Neural progenitor cell (in vitro differentiated cells): ENCODE results near the gene NR2C2AP. TPM values are rescaled to one million over a fixed set of nuclear protein-coding genes. Genes with fewer than 3 reads are reported as not detected.
A peak's percentile ranks its signal among the peaks of the same experiment; 100 is the strongest.

Experiments used
- DNase-seq: peaks from one replicate; pipeline ENCODE4 v3.0.0-alpha.2; 2016; ENCODE audit warnings: low spot score
- H2AFZ ChIP-seq: fragments of 200-600 bp; sonication (generic); replicated peaks from 2 replicates; pipeline ENCODE4 v1.6.1; 2016; ENCODE audit warnings: antibody characterized with exemption
- H3F3A ChIP-seq: fragments of 200-600 bp; sonication (generic); 2 replicates; pipeline ENCODE4 v1.6.1; 2016; ENCODE audit warnings: antibody characterized with exemption, low read depth
- H3K27ac ChIP-seq: fragments of 200-600 bp; sonication (generic); 2 replicates; pipeline ENCODE4 v1.5.1; 2016; ENCODE audit warnings: mild to moderate bottlenecking
- H3K27me3 ChIP-seq: fragments of 200-600 bp; sonication (generic); 2 replicates; pipeline ENCODE4 v1.6.1; 2016; ENCODE audit warnings: mild to moderate bottlenecking, moderate library complexity
- H3K36me3 ChIP-seq: fragments of 200-600 bp; sonication (generic); 2 replicates; pipeline ENCODE4 v1.5.1; 2016
- H3K4me1 ChIP-seq: fragments of 200-600 bp; sonication (generic); 2 replicates; pipeline ENCODE4 v1.6.1; 2016; ENCODE audit warnings: mixed run types
- H3K4me2 ChIP-seq: fragments of 200-600 bp; sonication (generic); 2 replicates; pipeline ENCODE4 v1.6.1; 2016
- H3K4me3 ChIP-seq: fragments of 200-600 bp; sonication (generic); 2 replicates; pipeline ENCODE4 v1.5.1; 2016
- H3K79me2 ChIP-seq: fragments of 200-600 bp; sonication (generic); 2 replicates; pipeline ENCODE4 v1.6.1; 2016; ENCODE audit warnings: low read depth
- H3K9ac ChIP-seq: fragments of 200-600 bp; sonication (generic); 2 replicates; pipeline ENCODE4 v1.6.1; 2016
- H3K9me3 ChIP-seq: fragments of 200-600 bp; sonication (generic); 2 replicates; pipeline ENCODE4 v1.5.1; 2016; ENCODE audit warnings: low read depth
- H4K20me1 ChIP-seq: fragments of 200-600 bp; sonication (generic); 2 replicates; pipeline ENCODE4 v1.6.1; 2016; ENCODE audit warnings: low read depth
- H3K27ac Mint-ChIP-seq: 3 replicates; pipeline ENCODE4 v1.8.0; 2021; ENCODE audit warnings: mixed read lengths
- H3K27me3 Mint-ChIP-seq: 2 replicates; pipeline ENCODE4 v1.8.0; 2022; ENCODE audit warnings: low read depth, mild to moderate bottlenecking, inconsistent platforms, moderate library complexity, mixed read lengths; ENCODE audit not compliant: insufficient read depth
- H3K36me3 Mint-ChIP-seq: 3 replicates; pipeline ENCODE4 v1.8.0; 2021; ENCODE audit warnings: mixed read lengths
- H3K4me1 Mint-ChIP-seq: 3 replicates; pipeline ENCODE4 v1.8.0; 2021; ENCODE audit warnings: mixed read lengths
- H3K4me3 Mint-ChIP-seq: 3 replicates; pipeline ENCODE4 v1.8.0; 2021; ENCODE audit warnings: mild to moderate bottlenecking, moderate library complexity, mixed read lengths
- H3K9me3 Mint-ChIP-seq: 3 replicates; pipeline ENCODE4 v1.8.0; 2020; ENCODE audit warnings: mixed read lengths
- EZH2 ChIP-seq: fragments of 200-600 bp; sonication (generic); IDR thresholded peaks from 2 replicates; pipeline ENCODE4 v1.6.1; 2017; ENCODE audit warnings: antibody characterized with exemption, mild to moderate bottlenecking, moderate library complexity
- EZH2phosphoT487 ChIP-seq: fragments of 200-600 bp; sonication (generic); IDR thresholded peaks from 2 replicates; pipeline ENCODE4 v1.6.1; 2017; ENCODE audit warnings: antibody characterized with exemption
- total RNA-seq: library from RNA; depleted of rRNA; stranded (reverse); fragments of >200 nt; gene quantifications from 2 replicates; pipeline ENCODE4 v1.2.3, GENCODE V29; 2015; ENCODE audit warnings: low replicate concordance
- TF ChIP-seq, protein P1 (sequence below): fragments of 200-600 bp; sonication (generic); IDR thresholded peaks from 2 replicates; pipeline ENCODE4 v1.5.1; 2017; ENCODE audit warnings: antibody characterized with exemption, mild to moderate bottlenecking

Gene NR2C2AP
- total RNA-seq, 1 donor from 2014 or later, result 7.6 TPM

DNA sequence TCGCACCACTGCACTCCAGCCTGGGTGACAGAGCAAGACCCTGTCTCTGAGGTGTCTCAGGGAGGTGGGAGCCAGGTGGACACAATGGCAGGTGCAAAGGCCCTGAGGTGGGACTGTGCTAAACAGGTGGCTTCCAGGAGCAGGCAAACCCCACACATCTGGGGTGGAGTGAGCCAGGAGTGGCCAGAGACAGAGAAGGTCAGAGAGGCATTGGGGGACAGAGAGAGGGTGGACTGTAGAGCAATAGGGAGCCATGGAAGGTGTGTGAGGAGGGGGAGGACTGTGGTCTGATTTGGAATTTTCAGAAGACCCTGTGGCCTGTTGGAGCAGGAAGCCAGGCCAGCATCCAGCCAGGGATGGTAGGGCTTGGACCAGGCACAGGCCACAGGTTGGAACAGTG is 37.8 kb downstream of the NR2C2AP start:
- no peak overlapping the region for H2AFZ ChIP-seq
- no peaks in the 10 kb centered on the region for H3K9me3 Mint-ChIP-seq
- no peaks in the 10 kb centered on the region for H3K36me3 ChIP-seq
- peaks cover 8% of the 10 kb centered on the region for H3K4me1 Mint-ChIP-seq
- no peak overlapping the region for H3K4me2 ChIP-seq
- no peak overlapping the region for H3K4me3 ChIP-seq
- DNase-seq, result no peak
- H3K4me1 ChIP-seq, result no peaks in the 10 kb centered on the region
- no peak for TF ChIP-seq EZH2
- H3K9me3 ChIP-seq, result no peaks in the 10 kb centered on the region
- H4K20me1 ChIP-seq, result peaks cover 13% of the 10 kb centered on the region
- H3K79me2 ChIP-seq, result no peaks in the 10 kb centered on the region
- no peak overlapping the region for H3K9ac ChIP-seq
- H3K27me3 ChIP-seq, result peaks cover 22% of the 10 kb centered on the region
- H3K27ac Mint-ChIP-seq, result no peak overlapping the region
- H3K4me3 Mint-ChIP-seq, result no peak overlapping the region
- peaks cover 6% of the 10 kb centered on the region for H3F3A ChIP-seq
- peaks cover 12% of the 10 kb centered on the region for H3K27me3 Mint-ChIP-seq
- H3K27ac ChIP-seq, result no peak overlapping the region
- H3K36me3 Mint-ChIP-seq, result no peaks in the 10 kb centered on the region

DNA sequence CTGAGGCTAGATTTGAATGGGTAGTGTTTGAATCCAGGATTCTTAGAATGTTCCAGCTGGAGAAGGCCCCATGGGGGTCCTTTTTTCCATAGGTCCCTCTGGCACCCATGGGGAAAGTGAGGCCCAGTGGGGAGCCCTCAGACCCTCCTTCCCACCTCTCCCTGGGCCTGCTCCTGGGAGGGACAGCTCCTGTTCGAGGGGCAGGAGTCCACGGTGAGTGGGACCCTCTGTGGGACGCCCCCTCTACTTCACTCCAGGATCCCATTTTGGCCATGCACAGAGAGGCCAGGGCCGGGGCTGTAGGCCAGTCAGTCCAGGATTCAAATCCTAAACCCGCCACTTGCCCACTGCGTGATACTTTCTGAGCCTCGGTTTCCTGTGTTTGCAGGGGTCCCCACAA is 40.7 kb downstream of the NR2C2AP start:
- no peak overlapping the region for H2AFZ ChIP-seq
- no peaks in the 10 kb centered on the region for H3K4me1 Mint-ChIP-seq
- no peaks in the 10 kb centered on the region for H3K27me3 ChIP-seq
- H3K4me3 Mint-ChIP-seq, result no peak overlapping the region
- TF ChIP-seq, protein P1, sequence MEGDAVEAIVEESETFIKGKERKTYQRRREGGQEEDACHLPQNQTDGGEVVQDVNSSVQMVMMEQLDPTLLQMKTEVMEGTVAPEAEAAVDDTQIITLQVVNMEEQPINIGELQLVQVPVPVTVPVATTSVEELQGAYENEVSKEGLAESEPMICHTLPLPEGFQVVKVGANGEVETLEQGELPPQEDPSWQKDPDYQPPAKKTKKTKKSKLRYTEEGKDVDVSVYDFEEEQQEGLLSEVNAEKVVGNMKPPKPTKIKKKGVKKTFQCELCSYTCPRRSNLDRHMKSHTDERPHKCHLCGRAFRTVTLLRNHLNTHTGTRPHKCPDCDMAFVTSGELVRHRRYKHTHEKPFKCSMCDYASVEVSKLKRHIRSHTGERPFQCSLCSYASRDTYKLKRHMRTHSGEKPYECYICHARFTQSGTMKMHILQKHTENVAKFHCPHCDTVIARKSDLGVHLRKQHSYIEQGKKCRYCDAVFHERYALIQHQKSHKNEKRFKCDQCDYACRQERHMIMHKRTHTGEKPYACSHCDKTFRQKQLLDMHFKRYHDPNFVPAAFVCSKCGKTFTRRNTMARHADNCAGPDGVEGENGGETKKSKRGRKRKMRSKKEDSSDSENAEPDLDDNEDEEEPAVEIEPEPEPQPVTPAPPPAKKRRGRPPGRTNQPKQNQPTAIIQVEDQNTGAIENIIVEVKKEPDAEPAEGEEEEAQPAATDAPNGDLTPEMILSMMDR, result no peak
- no peak for TF ChIP-seq EZH2phosphoT487
- no peak for TF ChIP-seq EZH2
- H3K4me3 ChIP-seq, result no peak overlapping the region
- H3K9ac ChIP-seq, result no peak overlapping the region
- no peaks in the 10 kb centered on the region for H3K36me3 ChIP-seq
- no peaks in the 10 kb centered on the region for H3K79me2 ChIP-seq
- no peak overlapping the region for H3K27ac ChIP-seq
- no peak overlapping the region for H3K27ac Mint-ChIP-seq
- H3K4me1 ChIP-seq, result no peaks in the 10 kb centered on the region
- no peak for DNase-seq
- no peak overlapping the region for H3K4me2 ChIP-seq
- no peaks in the 10 kb centered on the region for H3K36me3 Mint-ChIP-seq
- H3K9me3 ChIP-seq, result no peaks in the 10 kb centered on the region
- H4K20me1 ChIP-seq, result no peaks in the 10 kb centered on the region
- H3K9me3 Mint-ChIP-seq, result no peaks in the 10 kb centered on the region
- peaks cover 6% of the 10 kb centered on the region for H3K27me3 Mint-ChIP-seq
- no peaks in the 10 kb centered on the region for H3F3A ChIP-seq

DNA sequence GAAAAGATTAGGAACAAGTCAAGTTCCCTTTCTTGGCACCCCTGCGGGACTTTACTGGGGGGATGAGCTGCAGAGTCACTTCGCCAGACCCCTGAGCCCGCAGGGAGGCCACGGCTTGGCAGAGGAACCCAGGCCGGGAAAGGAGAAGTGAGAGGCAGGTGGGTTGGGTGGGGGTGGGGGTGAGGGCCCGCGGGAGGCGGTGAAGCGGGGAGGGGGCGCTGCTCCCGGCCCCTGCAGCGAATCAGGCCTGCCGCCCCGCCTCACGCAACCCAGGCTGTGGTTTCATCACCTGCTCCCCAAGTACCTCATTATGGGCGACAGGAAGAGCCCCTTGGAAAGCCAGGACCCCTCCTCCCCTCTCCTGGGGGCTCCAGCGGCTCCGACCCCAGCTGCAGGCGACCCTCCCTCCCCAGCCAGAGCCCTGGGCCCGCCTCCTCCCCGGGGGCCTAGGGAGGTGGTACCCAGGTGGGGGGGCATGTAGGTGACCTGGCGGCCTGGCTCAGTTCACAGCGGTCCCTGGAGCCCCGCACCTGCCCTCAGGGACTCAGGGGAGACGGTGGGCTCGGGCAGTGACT is 42.7 kb downstream of the NR2C2AP start:
- H3K4me1 Mint-ChIP-seq, result no peaks in the 10 kb centered on the region
- Histone ChIP-seq H3K4me1 (no peaks in the 10 kb centered on the region), H3K36me3 (no peaks in the 10 kb centered on the region), H2AFZ (no peak overlapping the region), H3K9ac (no peak overlapping the region), H3K27me3 (no peaks in the 10 kb centered on the region), H3K4me3 (no peak overlapping the region), H3K27ac (no peak overlapping the region), H3K4me2 (no peak overlapping the region), H3K9me3 (no peaks in the 10 kb centered on the region), H3F3A (no peaks in the 10 kb centered on the region), H3K79me2 (no peaks in the 10 kb centered on the region), H4K20me1 (no peaks in the 10 kb centered on the region)
- DNase-seq, result no peak
- H3K27me3 Mint-ChIP-seq, result peaks cover 5% of the 10 kb centered on the region
- no peaks in the 10 kb centered on the region for H3K36me3 Mint-ChIP-seq
- TF ChIP-seq EZH2 (no peak), EZH2phosphoT487 (no peak)
- TF ChIP-seq, protein P1, result no peak
- H3K4me3 Mint-ChIP-seq, result no peak overlapping the region
- no peak overlapping the region for H3K27ac Mint-ChIP-seq
- no peaks in the 10 kb centered on the region for H3K9me3 Mint-ChIP-seq

DNA sequence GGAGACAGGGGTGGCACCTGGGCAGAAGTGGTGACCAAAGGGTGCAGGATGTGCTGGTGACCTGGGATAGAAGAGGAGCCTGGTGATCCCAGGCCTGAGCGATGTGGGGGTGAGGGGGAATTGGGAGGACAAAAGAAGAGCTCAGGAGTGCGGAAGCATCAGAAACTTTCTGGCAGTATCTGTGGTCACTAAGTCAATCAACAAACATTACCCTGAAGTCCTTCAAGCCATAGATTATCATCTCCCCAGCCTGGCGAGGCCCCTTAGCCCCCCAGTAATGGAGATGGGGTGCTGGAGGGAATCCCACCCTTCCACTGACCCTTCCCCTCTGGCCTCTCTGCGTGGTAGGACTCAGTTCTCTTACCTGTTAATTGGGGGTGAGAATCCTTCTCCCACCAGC is 43.7 kb downstream of the NR2C2AP start:
- H3K27me3 Mint-ChIP-seq, result peaks cover 5% of the 10 kb centered on the region
- no peaks in the 10 kb centered on the region for H3K9me3 Mint-ChIP-seq
- peak overlapping the region; percentile 30 for H3K4me3 Mint-ChIP-seq
- no peak for TF ChIP-seq EZH2
- TF ChIP-seq, protein P1, result no peak
- TF ChIP-seq EZH2phosphoT487, result no peak
- H3F3A ChIP-seq, result no peaks in the 10 kb centered on the region
- H3K9ac ChIP-seq, result no peak overlapping the region
- no peaks in the 10 kb centered on the region for H3K79me2 ChIP-seq
- no peaks in the 10 kb centered on the region for H3K4me1 ChIP-seq
- H3K27ac ChIP-seq, result no peak overlapping the region
- no peaks in the 10 kb centered on the region for H3K4me1 Mint-ChIP-seq
- no peaks in the 10 kb centered on the region for H4K20me1 ChIP-seq
- no peak overlapping the region for H3K27ac Mint-ChIP-seq
- no peaks in the 10 kb centered on the region for H3K27me3 ChIP-seq
- H3K36me3 ChIP-seq, result no peaks in the 10 kb centered on the region
- no peak overlapping the region for H3K4me3 ChIP-seq
- no peaks in the 10 kb centered on the region for H3K36me3 Mint-ChIP-seq
- no peak overlapping the region for H2AFZ ChIP-seq
- no peaks in the 10 kb centered on the region for H3K9me3 ChIP-seq
- H3K4me2 ChIP-seq, result no peak overlapping the region
- no peak for DNase-seq
